Measurements from ENCODE around the gene SH2D7.
A peak's percentile ranks its signal among the peaks of the same experiment; 100 is the strongest.
"Not testable (repeated sequence)": the region's sequence is repeated elsewhere in the genome, so short reads cannot be mapped to it uniquely, and the experiment has no call there.

The SH2D7 gene

DNA sequence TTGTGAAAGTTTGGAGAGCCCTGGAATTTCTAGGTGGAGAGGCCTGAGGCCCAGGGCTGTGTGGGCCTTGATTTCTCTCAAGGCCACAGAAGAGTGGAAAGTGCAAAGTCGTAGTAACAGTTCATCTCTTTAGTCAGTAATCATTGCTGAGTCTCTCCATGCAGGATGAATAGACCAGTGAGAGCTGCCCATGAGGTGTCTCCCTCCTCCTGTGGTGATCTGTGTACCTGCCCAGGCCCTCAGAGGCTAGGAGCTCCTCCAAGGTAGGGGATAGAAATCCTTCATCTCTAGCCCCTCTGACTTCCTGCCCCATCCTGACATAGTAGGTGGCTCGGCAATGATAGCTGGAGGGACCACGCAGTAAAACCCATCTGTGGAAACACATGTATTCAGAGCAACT is 50.0 kb downstream of the SH2D7 start:
- DNase-seq (ENCODE audit: low read depth in 2 of 2) = no peak

DNA sequence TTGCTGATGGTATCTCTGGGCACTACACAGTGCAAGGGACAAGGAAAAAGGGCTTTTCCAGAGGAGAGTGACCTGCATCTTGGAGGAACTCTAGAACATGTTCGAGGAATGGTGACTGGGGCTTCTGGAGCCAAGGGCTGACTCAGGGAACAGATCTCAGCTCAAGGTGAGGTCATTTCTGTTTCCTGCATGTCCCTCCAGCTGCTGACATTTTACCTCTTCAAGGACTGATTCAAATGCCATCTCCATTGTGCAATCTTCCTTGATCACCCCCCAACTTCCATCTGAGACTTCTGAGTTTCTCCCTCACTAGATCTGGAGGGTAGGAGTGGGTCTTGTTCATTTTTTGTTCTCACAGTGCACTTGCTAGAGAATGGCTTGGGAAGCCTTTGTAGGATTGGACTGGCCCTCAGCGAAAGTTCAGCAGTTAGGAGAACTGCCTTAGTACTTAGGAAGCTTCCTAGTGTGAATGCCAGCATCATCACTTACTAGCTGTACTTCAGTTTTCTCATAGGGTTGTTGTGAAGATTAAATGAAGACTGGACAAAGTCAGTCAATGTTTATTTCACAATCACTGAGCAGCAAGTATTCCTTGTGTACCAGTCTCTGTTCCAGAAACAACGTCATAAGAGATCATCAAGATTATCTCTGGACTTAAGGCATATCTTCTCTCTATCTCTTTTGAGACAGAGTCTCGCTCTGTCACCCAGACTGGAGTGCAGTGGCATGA is 54.2 kb downstream of the SH2D7 start:
- DNase-seq (ENCODE audit: low read depth in 2 of 2) = no peak

GRCh38 chr15:78147566-78147965 is 55.2 kb downstream of the SH2D7 start:
- no peak for DNase-seq (ENCODE audit: low read depth in 2 of 2)

DNA sequence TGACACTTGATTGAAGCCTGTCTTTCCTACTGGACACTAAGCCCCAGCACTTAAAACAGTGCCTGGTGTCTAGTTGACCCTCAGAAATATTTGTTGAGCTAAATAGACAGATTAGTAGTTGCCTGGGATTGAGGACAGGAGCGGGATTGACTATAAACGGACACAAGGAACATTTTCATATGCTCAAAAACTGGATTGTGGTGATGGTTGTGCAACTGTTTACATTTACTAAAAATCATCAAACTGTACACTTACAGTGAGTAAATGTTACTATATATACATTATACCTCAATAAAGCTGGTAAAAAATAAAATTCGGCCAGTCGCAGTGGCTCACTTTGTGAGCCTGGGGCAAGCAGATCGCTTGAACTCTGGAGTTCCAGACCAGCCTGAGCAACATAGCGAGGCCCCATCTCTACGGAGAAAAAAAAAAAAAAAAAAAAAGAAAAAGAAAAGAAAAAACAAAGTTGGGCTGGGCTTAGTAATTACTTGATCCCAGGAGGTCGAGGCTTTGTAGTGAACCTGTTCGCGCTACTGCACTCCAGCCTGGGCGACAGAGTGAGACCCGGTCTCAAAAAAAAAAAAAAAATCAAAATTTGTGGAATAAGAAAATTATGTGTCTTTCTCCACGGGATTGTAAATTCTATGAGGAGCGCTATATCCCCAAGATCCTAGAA is 56.2 kb downstream of the SH2D7 start:
- no peak for DNase-seq (ENCODE audit: low read depth in 2 of 2)

- DNase-seq (ENCODE audit: low read depth in 2 of 2) = peak; percentile 98 to 100
Observed at GRCh38 chr15:78149068-78149804, 56.9 kb downstream of the SH2D7 start, which contains the start of gene IDH3A. Gene IDH3A, plus strand, starts transcription at chr15:78149362. Its CDS starts 42 bp downstream, at chr15:78149404.

DNA sequence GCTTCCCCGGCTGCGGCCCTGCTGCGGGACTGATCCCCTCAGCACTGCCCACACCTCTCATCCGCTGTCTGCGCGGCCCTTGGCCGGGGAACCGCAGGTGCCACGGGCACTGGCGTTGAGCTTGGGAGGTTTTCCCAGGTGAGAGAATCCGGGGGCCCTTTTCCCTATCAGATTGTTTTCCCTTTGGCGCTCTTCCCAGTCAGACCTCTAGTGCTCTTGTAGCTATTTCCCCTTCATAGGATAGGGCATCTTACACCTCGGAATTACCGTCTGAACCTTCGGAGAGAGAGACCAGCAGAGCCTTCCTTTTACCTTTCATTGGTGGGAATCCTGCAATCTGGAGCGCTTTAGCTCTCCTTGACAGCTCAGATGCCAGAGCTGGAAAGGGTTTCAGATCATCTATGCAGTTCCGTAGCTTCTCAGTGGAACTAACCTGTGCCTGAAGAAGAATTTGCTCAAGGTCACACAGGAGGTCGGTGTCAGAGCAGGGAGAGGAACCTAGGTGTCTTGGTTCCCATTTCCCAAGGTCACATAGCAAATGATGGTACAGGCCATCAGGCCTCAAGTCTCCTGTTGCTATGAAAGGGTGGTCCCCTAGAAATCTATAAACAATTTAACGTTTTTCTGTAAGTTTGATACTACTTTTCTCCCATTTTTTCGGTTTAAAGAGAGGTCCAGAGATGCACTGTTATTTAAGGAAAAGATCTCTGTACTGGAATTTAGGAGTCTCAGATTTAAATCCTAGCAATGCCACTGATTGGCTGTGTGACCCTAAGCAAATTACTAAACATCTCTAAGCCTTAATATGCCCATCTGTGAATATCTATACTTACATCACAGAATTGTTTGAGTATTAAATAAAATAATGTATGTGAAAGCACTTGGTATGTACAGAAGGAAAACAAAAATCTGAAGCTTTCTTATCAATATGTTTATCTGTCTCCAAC is 57.7 kb downstream of the SH2D7 start:
- DNase-seq (ENCODE audit: low read depth in 2 of 2) = no peak

DNA sequence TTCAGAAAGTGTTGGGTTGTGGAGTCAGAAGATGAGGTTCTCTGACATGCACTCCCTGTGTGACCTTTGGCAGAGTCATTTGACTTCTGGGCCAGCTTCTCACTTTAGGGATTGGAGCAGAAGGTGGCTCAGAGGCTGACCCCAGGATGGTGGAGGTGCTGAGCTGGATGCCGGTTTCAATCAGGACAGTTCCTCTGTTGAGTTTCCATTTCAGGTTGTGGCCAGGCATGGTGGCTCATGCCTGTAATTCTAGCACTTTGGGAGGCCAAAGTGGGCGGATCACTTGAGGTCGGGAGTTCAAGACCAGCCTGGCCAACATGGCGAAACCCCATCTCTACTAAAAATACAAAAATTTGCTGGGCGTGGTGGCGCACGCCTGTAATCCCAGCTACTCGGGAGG is 58.7 kb downstream of the SH2D7 start:
- not testable (repeated sequence) for DNase-seq (ENCODE audit: low read depth in 2 of 2)
